ENCODE measurements around the gene ZNF714. TPM values are rescaled to one million over a fixed set of nuclear protein-coding genes. Genes with fewer than 3 reads are reported as not detected.

The ZNF714 gene
- total and polyA plus RNA-seq, 10 of the 15 experiments (the other 5 are each of a cell fraction or from before 2014, with no cell fraction given), result 4.9 to 13.2 (median 9.1) TPM

DNA sequence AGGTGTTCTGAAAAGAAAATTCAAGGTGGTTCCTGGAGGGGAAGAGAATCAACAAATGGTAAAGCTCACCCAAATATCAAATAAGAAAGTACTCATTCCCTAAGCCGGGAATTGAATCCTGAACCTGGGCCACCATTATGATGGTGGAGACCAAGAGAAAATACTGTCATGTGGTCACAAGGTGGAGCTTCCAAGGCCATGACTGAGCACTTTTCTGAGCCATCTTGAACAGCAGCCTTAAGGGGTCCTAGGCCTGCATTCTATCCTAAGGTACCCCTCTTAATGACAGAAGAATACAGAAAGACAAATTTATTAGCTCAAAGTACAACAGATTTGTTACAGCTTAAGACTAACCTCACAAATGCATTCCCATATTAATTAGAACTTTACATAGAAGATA is 69.5 kb downstream of the ZNF714 start (continued):
- TF ChIP-seq, protein P1, sequence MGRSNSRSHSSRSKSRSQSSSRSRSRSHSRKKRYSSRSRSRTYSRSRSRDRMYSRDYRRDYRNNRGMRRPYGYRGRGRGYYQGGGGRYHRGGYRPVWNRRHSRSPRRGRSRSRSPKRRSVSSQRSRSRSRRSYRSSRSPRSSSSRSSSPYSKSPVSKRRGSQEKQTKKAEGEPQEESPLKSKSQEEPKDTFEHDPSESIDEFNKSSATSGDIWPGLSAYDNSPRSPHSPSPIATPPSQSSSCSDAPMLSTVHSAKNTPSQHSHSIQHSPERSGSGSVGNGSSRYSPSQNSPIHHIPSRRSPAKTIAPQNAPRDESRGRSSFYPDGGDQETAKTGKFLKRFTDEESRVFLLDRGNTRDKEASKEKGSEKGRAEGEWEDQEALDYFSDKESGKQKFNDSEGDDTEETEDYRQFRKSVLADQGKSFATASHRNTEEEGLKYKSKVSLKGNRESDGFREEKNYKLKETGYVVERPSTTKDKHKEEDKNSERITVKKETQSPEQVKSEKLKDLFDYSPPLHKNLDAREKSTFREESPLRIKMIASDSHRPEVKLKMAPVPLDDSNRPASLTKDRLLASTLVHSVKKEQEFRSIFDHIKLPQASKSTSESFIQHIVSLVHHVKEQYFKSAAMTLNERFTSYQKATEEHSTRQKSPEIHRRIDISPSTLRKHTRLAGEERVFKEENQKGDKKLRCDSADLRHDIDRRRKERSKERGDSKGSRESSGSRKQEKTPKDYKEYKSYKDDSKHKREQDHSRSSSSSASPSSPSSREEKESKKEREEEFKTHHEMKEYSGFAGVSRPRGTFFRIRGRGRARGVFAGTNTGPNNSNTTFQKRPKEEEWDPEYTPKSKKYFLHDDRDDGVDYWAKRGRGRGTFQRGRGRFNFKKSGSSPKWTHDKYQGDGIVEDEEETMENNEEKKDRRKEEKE (IDR thresholded peaks at IDR 0.05), result no peak

DNA sequence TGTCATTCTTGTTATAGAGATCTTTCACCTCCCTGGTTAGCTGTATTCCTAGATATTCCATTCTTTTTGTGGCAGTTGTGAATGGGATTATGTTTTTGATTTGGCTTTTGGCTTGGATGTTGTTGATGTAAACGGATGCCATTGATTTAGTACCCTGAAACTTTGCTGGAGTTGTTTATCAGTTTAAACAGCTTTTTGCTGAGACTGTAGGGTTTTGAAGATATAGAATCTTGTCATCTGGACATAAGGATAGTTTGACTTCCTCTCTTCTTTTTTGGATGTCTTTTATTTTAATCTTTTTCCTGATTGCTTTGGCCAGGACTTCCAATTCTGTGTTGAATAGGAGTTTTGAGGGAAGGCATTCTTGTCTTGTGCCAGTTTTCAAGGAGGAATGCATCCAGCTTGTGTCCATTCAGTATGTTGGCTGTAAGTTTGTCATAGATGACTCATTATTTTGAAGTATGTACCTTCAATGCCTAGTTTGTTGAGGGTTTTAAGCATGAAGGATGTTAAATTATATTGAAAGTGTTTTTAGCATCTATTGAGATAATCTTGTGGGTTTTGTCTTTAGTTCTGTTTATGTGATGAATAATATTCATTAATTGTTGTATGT is 76.6 kb downstream of the ZNF714 start:
- ChIA-PET SMC1A (ENCODE audit: uncharacterized antibody, unreplicated experiment) (no interaction called here), RAD21 (ENCODE audit: unreplicated experiment) (no interaction called here), CTCF (no interaction called here), POLR2A (no interaction called here)
- 100% methylated on average over 1 of the region's 1 CpG for WGBS (ENCODE audit: insufficient coverage, insufficient replicate concordance, low lambda C conversion rate, missing lambda C conversion rate)
- in situ Hi-C loops (cut with MboI), result no loop called here
- H4K20me1 ChIP-seq (ENCODE audit: control insufficient read depth, insufficient read depth), result no peaks in the 10 kb centered on the region
- H3K4me1 ChIP-seq (ENCODE audit: control insufficient read depth, insufficient read depth, low read length), result no peaks in the 10 kb centered on the region
- H3K27me3 ChIP-seq (replicated peaks in 1 of 2; ENCODE audit: control insufficient read depth in 2 of 2, insufficient read depth in 2 of 2, low read length in 1 of 2), result no peaks in the 10 kb centered on the region
- no peak overlapping the region for H3K9ac ChIP-seq (ENCODE audit: control insufficient read depth, insufficient read depth, low read length)
- BruUV-seq (replicated peaks), result no TSS peak
- H3K9me3 ChIP-seq (replicated peaks; ENCODE audit: control insufficient read depth, insufficient read depth, low read length), result peaks cover 11% of the 10 kb centered on the region; the same call in 2 of the 3 replicates
- no peaks in the 10 kb centered on the region; the same call in 1 of the 2 replicates for H3K79me2 ChIP-seq (ENCODE audit: control insufficient read depth, insufficient read depth, low read length)
- H2AFZ ChIP-seq (ENCODE audit: control insufficient read depth, low read depth, low read length), result no peak overlapping the region
- no peak overlapping the region for H3K4me3 ChIP-seq
- DNase-seq (ENCODE audit: low read depth, low spot score), result no peak
- H3K4me2 ChIP-seq (ENCODE audit: control insufficient read depth, insufficient read depth), result no peak overlapping the region
- no peak for FAIRE-seq
- no peak for ATAC-seq
- no peak overlapping the region for H3K27ac ChIP-seq (ENCODE audit: control insufficient read depth, insufficient read depth)
- peaks cover 3 to 10% of the 10 kb centered on the region in 2 experiments; a peak in 3 of 4 replicates for H3K36me3 ChIP-seq (ENCODE audit: control insufficient read depth in 2 of 2, insufficient read depth in 2 of 2, low read length in 1 of 2)
- intact Hi-C loops (cut with micrococcal nuclease; ENCODE audit: unreplicated experiment), result no loop called here
- TF ChIP-seq TCF7 (IDR thresholded peaks at IDR 0.05; ENCODE audit: borderline replicate concordance), result no peak
- TF ChIP-seq, protein P2, sequence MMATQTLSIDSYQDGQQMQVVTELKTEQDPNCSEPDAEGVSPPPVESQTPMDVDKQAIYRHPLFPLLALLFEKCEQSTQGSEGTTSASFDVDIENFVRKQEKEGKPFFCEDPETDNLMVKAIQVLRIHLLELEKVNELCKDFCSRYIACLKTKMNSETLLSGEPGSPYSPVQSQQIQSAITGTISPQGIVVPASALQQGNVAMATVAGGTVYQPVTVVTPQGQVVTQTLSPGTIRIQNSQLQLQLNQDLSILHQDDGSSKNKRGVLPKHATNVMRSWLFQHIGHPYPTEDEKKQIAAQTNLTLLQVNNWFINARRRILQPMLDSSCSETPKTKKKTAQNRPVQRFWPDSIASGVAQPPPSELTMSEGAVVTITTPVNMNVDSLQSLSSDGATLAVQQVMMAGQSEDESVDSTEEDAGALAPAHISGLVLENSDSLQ (IDR thresholded peaks at IDR 0.05), result no peak
- TF ChIP-seq ZSCAN29 (IDR thresholded peaks at IDR 0.05), result no peak
- no peak for TF ChIP-seq NR2C2 (IDR thresholded peaks at IDR 0.05; ENCODE audit: borderline replicate concordance, control insufficient read depth, insufficient read length, low read depth)
- no peak for TF ChIP-seq RAD21 (IDR thresholded peaks at IDR 0.05; ENCODE audit: insufficient read depth, low read depth, low read length)
- no peak for TF ChIP-seq POLR2A (IDR thresholded peaks at IDR 0.05; ENCODE audit: low read depth, low read length)
- no peak for TF ChIP-seq BHLHE40 (IDR thresholded peaks at IDR 0.05; ENCODE audit: borderline replicate concordance in 1 of 2, low read depth in 2 of 2, low read length in 1 of 2)
- TF ChIP-seq IKZF1 (conservative IDR thresholded peaks at IDR 0.05), result no peak
- TF ChIP-seq STAT1 (conservative IDR thresholded peaks at IDR 0.05), result no peak
- TF ChIP-seq MTA3 (IDR thresholded peaks at IDR 0.05; ENCODE audit: borderline replicate concordance, low read length), result no peak
- no peak for TF ChIP-seq TARDBP (IDR thresholded peaks at IDR 0.05; ENCODE audit: borderline replicate concordance)
- TF ChIP-seq ZNF622 (IDR thresholded peaks at IDR 0.05), result no peak
- no peak for TF ChIP-seq EP300 (IDR thresholded peaks at IDR 0.05; ENCODE audit: borderline replicate concordance in 1 of 2, control insufficient read depth in 1 of 2, low read depth in 2 of 2, low read length in 2 of 2)
- TF ChIP-seq SP1 (IDR thresholded peaks at IDR 0.05; ENCODE audit: low read depth, low read length), result no peak
- no peak for TF ChIP-seq ZNF24 (IDR thresholded peaks at IDR 0.05)
